Measurements from ENCODE around the gene RBBP8.

The RBBP8 gene

DNA sequence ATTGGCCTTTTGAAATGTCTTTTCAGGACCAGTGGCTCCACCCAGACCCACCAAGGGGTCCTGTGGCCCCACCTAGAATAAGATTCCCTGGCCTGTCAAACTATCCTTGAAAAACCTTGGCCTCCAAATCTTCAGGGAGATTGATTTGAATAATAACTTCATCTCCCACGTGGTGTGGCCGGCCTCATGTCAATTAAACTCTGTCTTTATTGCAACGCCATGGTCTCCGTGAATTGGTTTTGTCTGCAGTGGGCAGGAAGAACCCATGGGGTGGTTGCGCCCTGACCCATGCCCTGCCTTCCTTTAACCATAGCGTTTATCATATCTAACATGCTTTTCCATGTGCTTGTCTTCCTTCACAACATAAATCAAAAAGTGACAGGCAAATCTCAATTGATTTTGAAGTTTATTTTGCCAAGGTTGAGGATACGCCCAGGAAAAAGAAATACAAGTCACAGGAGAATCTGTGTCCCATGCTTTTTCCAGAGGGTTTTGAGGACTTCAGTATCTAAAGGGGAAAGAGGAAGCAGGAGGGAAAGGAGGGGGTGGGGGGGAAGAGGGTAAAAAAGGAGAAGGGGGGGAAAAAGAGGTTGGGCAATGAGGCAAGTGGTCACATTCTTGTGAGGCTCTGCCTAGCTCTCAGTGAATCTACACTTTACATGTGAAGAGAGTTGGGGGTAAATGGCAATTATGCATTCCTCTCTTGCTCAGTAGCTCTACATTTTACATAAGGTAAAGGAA, 135.6 kb downstream of the RBBP8 start:
- ChIA-PET CTCF (interaction anchor here (1.0 to 1.4 kb wide), 2 partner anchors 10 to 37 kb away, joined by 3 read pairs; no protein-coding TSS in a partner anchor), POLR2A (interaction anchor here (0.6 kb wide), 1 partner anchor 347 kb away, joined by 3 read pairs; no protein-coding TSS in a partner anchor)
- peaks cover 26 to 65% (median 51%) of the 10 kb centered on the region in 4 experiments for H3K4me1 ChIP-seq (ENCODE audit: control extremely low read depth in 1 of 4, control insufficient read depth in 4 of 4, insufficient read depth in 4 of 4, low read length in 3 of 4)
- peaks cover 0 to under 1% (median 0%) of the 10 kb centered on the region in 5 experiments for H3K9me3 ChIP-seq (ENCODE audit: control extremely low read depth in 1 of 5, control insufficient read depth in 4 of 5, insufficient read depth in 2 of 5, low read depth in 1 of 5, low read length in 4 of 5)
- no peaks in the 10 kb centered on the region for H3K27me3 ChIP-seq (replicated peaks in 2 of 5; ENCODE audit: control insufficient read depth in 4 of 5, insufficient read depth in 5 of 5, low read length in 4 of 5)
- no peak overlapping the region for H3K27ac ChIP-seq (ENCODE audit: insufficient read depth in 1 of 2, low read depth in 1 of 2, low read length in 2 of 2, poor library complexity in 1 of 2, severe bottlenecking in 2 of 2)
- no peak overlapping the region for H3K4me3 ChIP-seq (ENCODE audit: control insufficient read depth in 1 of 7, extremely low read depth in 1 of 7, insufficient read depth in 4 of 7, low read depth in 2 of 7, low read length in 6 of 7)
- peak; percentile 16 to 69 (median 67) for DNase-seq
- no peaks in the 10 kb centered on the region for H3K36me3 ChIP-seq (ENCODE audit: control insufficient read depth in 4 of 4, insufficient read depth in 4 of 4, low read length in 3 of 4)
- WGBS (ENCODE audit: insufficient coverage) = 2% methylated on average over 5 of the region's 7 CpGs

DNA sequence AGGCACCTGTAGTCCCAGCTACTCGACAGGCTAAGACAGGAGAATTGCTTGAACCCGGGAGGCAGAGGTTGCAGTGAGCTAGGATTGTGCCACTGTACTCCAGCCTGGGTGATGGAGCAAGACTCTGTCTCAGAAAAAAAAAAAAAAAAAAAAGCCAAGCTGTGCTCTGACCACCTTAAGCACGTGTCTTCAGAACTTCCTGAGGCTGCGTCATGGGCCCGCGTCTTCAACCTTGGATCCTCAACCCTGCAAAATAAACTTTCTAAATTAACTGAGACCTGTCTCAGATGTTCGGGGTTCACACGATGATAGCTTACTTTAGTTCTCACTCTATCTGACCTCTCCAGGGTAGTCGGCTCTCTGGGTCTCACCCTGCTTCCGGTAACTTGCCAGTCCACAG, 136.4 kb downstream of the RBBP8 start:
- peak; percentile 40 to 81 (median 74) for DNase-seq
- POLR2A ChIA-PET = interaction anchor here (0.6 kb wide), 1 partner anchor 347 kb away, joined by 3 read pairs; no protein-coding TSS in a partner anchor
- Histone ChIP-seq H3K27ac (ENCODE audit: insufficient read depth in 1 of 2, low read depth in 1 of 2, low read length in 2 of 2, poor library complexity in 1 of 2, severe bottlenecking in 2 of 2) (no peak overlapping the region), H3K4me3 (ENCODE audit: control insufficient read depth in 1 of 7, extremely low read depth in 1 of 7, insufficient read depth in 4 of 7, low read depth in 2 of 7, low read length in 6 of 7) (no peak overlapping the region), H3K4me1 (ENCODE audit: control extremely low read depth in 1 of 4, control insufficient read depth in 4 of 4, insufficient read depth in 4 of 4, low read length in 3 of 4) (peaks cover 26 to 67% (median 51%) of the 10 kb centered on the region in 4 experiments), H3K36me3 (ENCODE audit: control insufficient read depth in 4 of 4, insufficient read depth in 4 of 4, low read length in 3 of 4) (no peaks in the 10 kb centered on the region), H3K9me3 (ENCODE audit: control extremely low read depth in 1 of 5, control insufficient read depth in 4 of 5, insufficient read depth in 2 of 5, low read depth in 1 of 5, low read length in 4 of 5) (no peaks in the 10 kb centered on the region), H3K27me3 (replicated peaks in 2 of 5; ENCODE audit: control insufficient read depth in 4 of 5, insufficient read depth in 5 of 5, low read length in 4 of 5) (no peaks in the 10 kb centered on the region)
- CTCF ChIA-PET = interaction anchor here (1.0 to 1.4 kb wide), 2 partner anchors 9 to 38 kb away, joined by 3 read pairs; no protein-coding TSS in a partner anchor
- WGBS (ENCODE audit: insufficient coverage) = 52% methylated on average over 8 of the region's 10 CpGs

DNA sequence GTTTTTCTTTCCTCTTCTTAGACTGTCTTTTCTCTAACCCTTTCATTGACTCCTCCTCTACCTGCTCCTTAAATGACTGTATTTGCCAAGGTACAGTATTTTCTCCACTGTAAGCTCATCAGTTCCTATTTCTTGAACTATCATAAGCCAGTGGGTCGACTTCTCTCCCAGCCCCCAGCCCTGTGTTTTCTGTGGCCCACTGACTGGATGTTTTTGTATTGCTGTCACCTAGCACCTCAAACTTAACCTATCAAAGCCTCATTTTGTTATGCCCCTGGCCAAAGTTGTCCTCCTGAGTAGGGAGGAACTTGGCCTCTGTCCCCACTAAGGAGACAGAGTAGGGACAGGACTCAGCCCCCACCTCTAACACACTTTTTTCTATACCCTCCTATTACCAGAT, 136.8 kb downstream of the RBBP8 start:
- Histone ChIP-seq H3K27me3 (replicated peaks in 2 of 5; ENCODE audit: control insufficient read depth in 4 of 5, insufficient read depth in 5 of 5, low read length in 4 of 5) (no peaks in the 10 kb centered on the region), H3K4me3 (ENCODE audit: control insufficient read depth in 1 of 7, extremely low read depth in 1 of 7, insufficient read depth in 4 of 7, low read depth in 2 of 7, low read length in 6 of 7) (no peak overlapping the region), H3K4me1 (ENCODE audit: control extremely low read depth in 1 of 4, control insufficient read depth in 4 of 4, insufficient read depth in 4 of 4, low read length in 3 of 4) (peaks cover 26 to 67% (median 51%) of the 10 kb centered on the region in 4 experiments), H3K9me3 (ENCODE audit: control extremely low read depth in 1 of 5, control insufficient read depth in 4 of 5, insufficient read depth in 2 of 5, low read depth in 1 of 5, low read length in 4 of 5) (no peaks in the 10 kb centered on the region), H3K27ac (ENCODE audit: insufficient read depth in 1 of 2, low read depth in 1 of 2, low read length in 2 of 2, poor library complexity in 1 of 2, severe bottlenecking in 2 of 2) (no peak overlapping the region), H3K36me3 (ENCODE audit: control insufficient read depth in 4 of 4, insufficient read depth in 4 of 4, low read length in 3 of 4) (no peaks in the 10 kb centered on the region)
- peak in 2 of 3 donors; percentile 41 to 57 for DNase-seq
- ChIA-PET POLR2A (no interaction called here), CTCF (interaction anchor here (1.4 kb wide), 1 partner anchor 9 kb away, joined by 3 read pairs; no protein-coding TSS in a partner anchor)
- 56% methylated on average over 1 of the region's 1 CpG for WGBS (ENCODE audit: insufficient coverage)

DNA sequence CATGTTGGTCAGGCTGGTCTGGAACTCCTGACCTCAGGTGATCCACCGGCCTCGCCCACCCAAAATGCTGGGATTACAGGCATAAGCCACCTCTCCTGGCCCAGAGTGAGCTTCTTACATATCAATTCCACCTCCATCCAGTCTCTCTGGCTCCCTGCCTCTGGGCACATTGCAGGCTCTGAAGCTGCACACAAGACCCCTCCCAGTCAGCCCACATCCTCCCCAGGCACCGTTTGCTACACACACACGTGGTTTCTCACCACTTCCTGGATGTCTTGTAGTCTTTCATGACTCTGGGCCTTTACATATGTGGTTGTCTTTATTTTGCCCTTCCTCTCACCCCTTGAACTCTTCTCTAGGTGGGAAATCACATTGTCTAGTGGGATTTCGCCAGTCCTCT, 138.2 kb downstream of the RBBP8 start:
- ChIA-PET POLR2A (no interaction called here), CTCF (interaction anchor here (0.8 to 1.3 kb wide), 2 partner anchors 17 to 20 kb away, joined by 3 to 4 read pairs; no protein-coding TSS in a partner anchor)
- Histone ChIP-seq H3K27ac (ENCODE audit: insufficient read depth in 1 of 2, low read depth in 1 of 2, low read length in 2 of 2, poor library complexity in 1 of 2, severe bottlenecking in 2 of 2) (no peak overlapping the region), H3K9me3 (ENCODE audit: control extremely low read depth in 1 of 5, control insufficient read depth in 4 of 5, insufficient read depth in 2 of 5, low read depth in 1 of 5, low read length in 4 of 5) (no peaks in the 10 kb centered on the region), H3K36me3 (ENCODE audit: control insufficient read depth in 4 of 4, insufficient read depth in 4 of 4, low read length in 3 of 4) (no peaks in the 10 kb centered on the region), H3K4me3 (ENCODE audit: control insufficient read depth in 1 of 7, extremely low read depth in 1 of 7, insufficient read depth in 4 of 7, low read depth in 2 of 7, low read length in 6 of 7) (peak overlapping the region in 1 of 7 experiments; percentile 25), H3K4me1 (ENCODE audit: control extremely low read depth in 1 of 4, control insufficient read depth in 4 of 4, insufficient read depth in 4 of 4, low read length in 3 of 4) (peaks cover 26 to 67% (median 51%) of the 10 kb centered on the region in 4 experiments), H3K27me3 (replicated peaks in 2 of 5; ENCODE audit: control insufficient read depth in 4 of 5, insufficient read depth in 5 of 5, low read length in 4 of 5) (no peaks in the 10 kb centered on the region)
- peak; percentile 84 to 98 (median 97) for DNase-seq
- 0% methylated on average over 3 of the region's 5 CpGs for WGBS (ENCODE audit: insufficient coverage)

DNA sequence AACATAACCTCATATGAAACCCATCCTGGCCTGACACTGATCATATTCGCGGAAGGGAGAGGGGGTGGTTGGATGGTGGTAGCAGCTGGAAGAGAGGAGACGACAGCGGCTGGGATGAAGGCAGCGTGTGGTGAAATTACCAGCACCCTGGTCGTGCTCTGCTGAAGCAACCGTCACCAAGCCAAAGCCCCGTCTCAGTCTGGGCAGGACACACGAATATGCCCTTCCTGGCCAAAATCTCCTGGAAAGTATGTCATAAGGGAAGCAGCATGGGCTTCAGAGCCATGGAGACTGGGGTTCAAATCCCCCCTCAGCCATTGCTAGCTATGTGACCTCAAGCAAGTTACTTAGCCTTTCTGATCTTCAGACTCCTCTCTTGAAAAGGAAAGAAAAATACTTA, 139.0 kb downstream of the RBBP8 start:
- Histone ChIP-seq H3K9me3 (ENCODE audit: control extremely low read depth in 1 of 5, control insufficient read depth in 4 of 5, insufficient read depth in 2 of 5, low read depth in 1 of 5, low read length in 4 of 5) (no peaks in the 10 kb centered on the region), H3K27ac (ENCODE audit: insufficient read depth in 1 of 2, low read depth in 1 of 2, low read length in 2 of 2, poor library complexity in 1 of 2, severe bottlenecking in 2 of 2) (no peak overlapping the region), H3K36me3 (ENCODE audit: control insufficient read depth in 4 of 4, insufficient read depth in 4 of 4, low read length in 3 of 4) (no peaks in the 10 kb centered on the region), H3K4me1 (ENCODE audit: control extremely low read depth in 1 of 4, control insufficient read depth in 4 of 4, insufficient read depth in 4 of 4, low read length in 3 of 4) (peaks cover 26 to 62% (median 51%) of the 10 kb centered on the region in 4 experiments), H3K27me3 (replicated peaks in 2 of 5; ENCODE audit: control insufficient read depth in 4 of 5, insufficient read depth in 5 of 5, low read length in 4 of 5) (no peaks in the 10 kb centered on the region), H3K4me3 (ENCODE audit: control insufficient read depth in 1 of 7, extremely low read depth in 1 of 7, insufficient read depth in 4 of 7, low read depth in 2 of 7, low read length in 6 of 7) (no peak overlapping the region)
- 95% methylated on average over 9 of the region's 9 CpGs for WGBS (ENCODE audit: insufficient coverage)
- ChIA-PET POLR2A (interaction anchor here (0.7 kb wide), 1 partner anchor 17 kb away, joined by 3 read pairs; no protein-coding TSS in a partner anchor), CTCF (interaction anchor here (1.3 kb wide), 1 partner anchor 21 kb away, joined by 3 read pairs; no protein-coding TSS in a partner anchor)
- no peak for DNase-seq

DNA sequence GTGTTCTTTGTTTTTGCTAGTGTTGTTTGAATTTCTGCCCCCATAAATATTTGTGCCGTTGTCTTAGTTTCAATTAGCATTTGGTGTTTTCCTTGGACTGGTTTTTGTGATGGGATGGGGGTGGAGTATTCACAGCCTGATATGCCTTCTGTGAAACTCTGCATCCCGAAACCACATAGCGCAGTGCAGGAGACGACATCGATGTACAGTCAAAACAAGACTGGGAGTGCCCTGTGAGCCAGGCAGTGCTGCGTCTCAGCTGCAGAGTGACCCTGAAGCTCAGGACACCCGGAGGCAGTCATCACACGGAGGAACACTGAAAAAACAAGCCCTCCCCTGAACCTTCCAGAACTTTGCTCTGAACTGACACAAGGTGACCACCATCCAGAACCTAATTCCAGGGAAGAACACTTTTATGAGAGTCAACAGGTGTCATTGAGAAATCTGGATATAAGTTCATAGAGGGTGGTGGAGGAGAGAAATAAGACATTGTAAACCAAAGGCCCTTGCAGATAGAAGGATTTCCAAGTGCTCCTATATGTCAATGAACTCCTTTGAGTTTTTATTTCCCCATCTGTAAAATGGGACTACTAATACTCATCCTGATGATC, 141.0 kb downstream of the RBBP8 start:
- 100% methylated on average over 7 of the region's 8 CpGs for WGBS (ENCODE audit: insufficient coverage)
- Histone ChIP-seq H3K4me3 (ENCODE audit: control insufficient read depth in 1 of 7, extremely low read depth in 1 of 7, insufficient read depth in 4 of 7, low read depth in 2 of 7, low read length in 6 of 7) (no peak overlapping the region), H3K27me3 (replicated peaks in 2 of 5; ENCODE audit: control insufficient read depth in 4 of 5, insufficient read depth in 5 of 5, low read length in 4 of 5) (no peaks in the 10 kb centered on the region), H3K36me3 (ENCODE audit: control insufficient read depth in 4 of 4, insufficient read depth in 4 of 4, low read length in 3 of 4) (no peaks in the 10 kb centered on the region), H3K27ac (ENCODE audit: insufficient read depth in 1 of 2, low read depth in 1 of 2, low read length in 2 of 2, poor library complexity in 1 of 2, severe bottlenecking in 2 of 2) (no peak overlapping the region), H3K9me3 (ENCODE audit: control extremely low read depth in 1 of 5, control insufficient read depth in 4 of 5, insufficient read depth in 2 of 5, low read depth in 1 of 5, low read length in 4 of 5) (no peaks in the 10 kb centered on the region), H3K4me1 (ENCODE audit: control extremely low read depth in 1 of 4, control insufficient read depth in 4 of 4, insufficient read depth in 4 of 4, low read length in 3 of 4) (peaks cover 34 to 58% (median 45%) of the 10 kb centered on the region in 4 experiments)
- DNase-seq = no peak
- CTCF ChIA-PET = interaction anchor here (1.8 kb wide), 1 partner anchor 15 kb away, joined by 4 read pairs; no protein-coding TSS in a partner anchor
- POLR2A ChIA-PET = interaction anchor here (0.6 kb wide), 1 partner anchor 130 kb away, joined by 4 read pairs; no protein-coding TSS in a partner anchor
